NOMO-1 (cell line): ENCODE results near the gene LGR5.
"Not testable (repeated sequence)": the region's sequence is repeated elsewhere in the genome, so short reads cannot be mapped to it uniquely, and the experiment has no call there.

Experiments used
- DNase-seq, 2 experiments: peaks; one replicate each; lab custom pipeline; 2025; ENCODE audit not compliant: unreplicated experiment in 2 of 2; lab: John Stamatoyannopoulos, UW

The LGR5 gene

GRCh38 chr12:71546322-71546861, 106.8 kb downstream of the LGR5 start:
- DNase-seq = no peak

- DNase-seq = no peak
These were observed 109.3 kb downstream of the LGR5 start for GRCh38 chr12:71548893-71549292.

- peak; percentile 13 to 35 for DNase-seq
These were observed 111.9 kb downstream of the LGR5 start for GRCh38 chr12:71551529-71551928.

- no peak for DNase-seq
These were observed 113.3 kb downstream of the LGR5 start for GRCh38 chr12:71552728-71553501.

- no peak for DNase-seq
These were observed 115.6 kb downstream of the LGR5 start for GRCh38 chr12:71555191-71555590.

- not testable (repeated sequence) for DNase-seq
These were observed 116.2 kb downstream of the LGR5 start for GRCh38 chr12:71555789-71556188.

- DNase-seq = no peak
These were observed 116.8 kb downstream of the LGR5 start for GRCh38 chr12:71556448-71556847.

- DNase-seq = no peak
These were observed 117.3 kb downstream of the LGR5 start for GRCh38 chr12:71556875-71557274.

GRCh38 chr12:71558445-71558844, 118.8 kb downstream of the LGR5 start:
- no peak for DNase-seq

- DNase-seq = no peak
These were observed 123.3 kb downstream of the LGR5 start for GRCh38 chr12:71562676-71563595.

- DNase-seq = no peak
These were observed 125.9 kb downstream of the LGR5 start for GRCh38 chr12:71565535-71565934.

GRCh38 chr12:71566655-71567054, 127.1 kb downstream of the LGR5 start:
- DNase-seq = no peak

GRCh38 chr12:71567537-71567936, 127.9 kb downstream of the LGR5 start:
- DNase-seq = no peak

GRCh38 chr12:71569885-71570284, 130.3 kb downstream of the LGR5 start:
- not testable (repeated sequence) for DNase-seq

GRCh38 chr12:71576496-71576895, 136.9 kb downstream of the LGR5 start:
- DNase-seq = no peak

- DNase-seq = no peak
These were observed 139.2 kb downstream of the LGR5 start for GRCh38 chr12:71578694-71579258.

- DNase-seq = no peak
These were observed 141.6 kb downstream of the LGR5 start for GRCh38 chr12:71581206-71581605.

GRCh38 chr12:71582925-71583324, 143.3 kb downstream of the LGR5 start:
- DNase-seq = no peak

GRCh38 chr12:71584356-71584755, 144.8 kb downstream of the LGR5 start:
- no peak for DNase-seq

GRCh38 chr12:71585218-71585617, 145.6 kb downstream of the LGR5 start:
- no peak for DNase-seq

- DNase-seq = no peak
These were observed 147.4 kb downstream of the LGR5 start for GRCh38 chr12:71587012-71587411.
